Epithelial cell of proximal tubule (primary cell): ENCODE data around the gene TCHP. TPM values are rescaled to one million over a fixed set of nuclear protein-coding genes. Genes with fewer than 3 reads are reported as not detected.

ENCODE experiments used
- DNase-seq: peaks from one replicate; pipeline ENCODE4 v3.0.0-alpha.2; 2011; ENCODE audit warnings: low read depth
- H3K4me3 ChIP-seq: 2 replicates; pipeline ENCODE4 v1.5.1; 2011; ENCODE audit warnings: low read depth, mild to moderate bottlenecking, low read length
- CTCF ChIP-seq: conservative IDR thresholded peaks from 2 replicates; pipeline ENCODE4 v1.5.1; 2012; ENCODE audit warnings: low read depth, mild to moderate bottlenecking, low read length
- total RNA-seq: library from RNA; depleted of rRNA; stranded (reverse); fragments of >200 nt; gene quantifications from 2 replicates; pipeline ENCODE4 v1.2.3, GENCODE V29; 2015

The TCHP gene
- total RNA-seq, 1 donor from 2014 or later: 37.5 TPM

- DNase-seq: no peak
- no peak overlapping the region for H3K4me3 ChIP-seq
- TF ChIP-seq CTCF: no peak
These were observed 21.9 kb downstream of the TCHP start for GRCh38 chr12:109921982-109922381.

GRCh38 chr12:109923038-109923437, 23.0 kb downstream of the TCHP start:
- DNase-seq: no peak
- TF ChIP-seq CTCF: no peak
- no peak overlapping the region for H3K4me3 ChIP-seq

GRCh38 chr12:109923481-109924245, 23.6 kb downstream of the TCHP start:
- H3K4me3 ChIP-seq: no peak overlapping the region
- TF ChIP-seq CTCF: no peak
- no peak for DNase-seq

GRCh38 chr12:109925185-109925840, 25.2 kb downstream of the TCHP start:
- H3K4me3 ChIP-seq: no peak overlapping the region
- no peak for DNase-seq
- no peak for TF ChIP-seq CTCF

GRCh38 chr12:109926016-109926415, 25.9 kb downstream of the TCHP start:
- DNase-seq: no peak
- no peak for TF ChIP-seq CTCF

GRCh38 chr12:109926488-109927210, 26.6 kb downstream of the TCHP start:
- no peak for TF ChIP-seq CTCF
- H3K4me3 ChIP-seq: no peak overlapping the region
- DNase-seq: no peak

More at GRCh38 chr12:109926016-109926415, 25.9 kb downstream of the TCHP start:
- no peak overlapping the region for H3K4me3 ChIP-seq
